GM19455 (cell line): ENCODE measurements around the gene ADAM12.

Experiments used
- ATAC-seq: cut with Tn5 transposase; IDR thresholded peaks from one replicate; pipeline ENCODE4 v1.9.1; 2021; ENCODE audit not compliant: unreplicated experiment

The ADAM12 gene

GRCh38 chr10:126034586-126034985, 353.7 kb downstream of the ADAM12 start:
- ATAC-seq: no peak

DNA sequence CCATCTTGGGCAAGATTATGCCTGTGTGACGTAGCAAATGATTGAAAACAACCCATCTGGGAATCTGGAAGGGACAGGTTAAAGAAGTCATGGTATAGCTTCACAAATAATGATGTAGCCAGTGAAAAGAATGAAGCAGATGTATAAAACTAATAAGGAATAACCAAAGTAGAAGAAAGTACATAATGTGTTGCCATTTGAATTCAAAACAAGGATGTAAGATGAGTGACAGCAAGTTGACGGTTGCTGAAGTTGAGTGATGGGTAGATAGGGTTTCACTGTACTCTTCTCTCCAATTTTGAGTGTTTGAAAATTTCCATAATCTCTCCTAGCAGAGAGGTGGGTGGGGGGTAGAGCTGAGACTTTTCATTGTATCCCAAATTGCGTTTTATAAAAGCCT, 358.3 kb downstream of the ADAM12 start:
- ATAC-seq: no peak

- ATAC-seq: no peak
Observed at GRCh38 chr10:126027692-126028091, 360.6 kb downstream of the ADAM12 start.

DNA sequence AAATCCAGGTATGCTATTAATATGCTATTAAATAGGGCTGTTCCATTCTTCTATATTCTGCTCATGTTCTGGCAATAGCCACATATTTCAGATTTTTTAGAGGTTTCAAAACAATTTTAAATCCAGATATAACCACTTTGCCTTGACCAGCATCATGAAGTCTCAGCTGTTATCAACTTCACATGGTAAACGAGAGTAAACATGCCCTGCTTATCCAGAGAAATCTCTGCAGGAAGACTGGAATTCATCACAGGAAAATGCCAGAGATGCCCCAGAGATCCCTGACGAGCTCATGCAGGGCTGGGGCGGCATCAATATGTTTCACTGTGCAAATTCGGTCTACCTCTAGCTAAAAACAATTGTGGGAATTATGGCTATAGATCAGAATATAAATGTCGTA, 365.4 kb downstream of the ADAM12 start:
- ATAC-seq: no peak

DNA sequence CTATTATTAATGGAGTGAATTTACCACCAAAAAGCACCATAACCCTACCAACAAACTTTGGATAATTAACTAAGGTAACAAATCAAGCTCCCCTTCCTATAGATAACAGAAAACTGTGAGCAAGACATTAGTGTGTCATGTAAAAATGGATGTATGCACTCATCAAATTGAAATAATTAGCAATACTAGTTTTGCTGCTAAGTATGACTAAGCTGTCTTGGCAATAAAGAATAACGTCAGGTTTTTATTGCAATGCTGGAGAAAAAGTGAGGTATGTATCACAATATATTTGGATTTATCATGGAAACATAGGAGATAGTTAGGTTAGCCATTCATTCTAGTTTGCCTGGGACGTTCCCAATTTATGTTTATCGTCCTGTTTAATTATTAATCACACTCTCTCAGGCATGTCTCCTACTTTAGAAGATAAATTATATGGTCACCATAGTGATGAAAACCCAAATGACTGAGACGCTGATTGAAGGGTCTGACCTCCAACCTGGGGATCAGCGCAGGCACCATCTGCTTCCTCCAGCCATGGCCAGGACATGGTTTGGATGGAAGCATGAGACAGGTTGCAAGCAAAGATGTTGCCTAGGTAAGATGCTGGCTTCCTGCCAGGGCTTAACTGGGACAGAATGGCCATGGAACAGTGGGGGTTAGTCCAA, 366.3 kb downstream of the ADAM12 start:
- ATAC-seq: no peak

DNA sequence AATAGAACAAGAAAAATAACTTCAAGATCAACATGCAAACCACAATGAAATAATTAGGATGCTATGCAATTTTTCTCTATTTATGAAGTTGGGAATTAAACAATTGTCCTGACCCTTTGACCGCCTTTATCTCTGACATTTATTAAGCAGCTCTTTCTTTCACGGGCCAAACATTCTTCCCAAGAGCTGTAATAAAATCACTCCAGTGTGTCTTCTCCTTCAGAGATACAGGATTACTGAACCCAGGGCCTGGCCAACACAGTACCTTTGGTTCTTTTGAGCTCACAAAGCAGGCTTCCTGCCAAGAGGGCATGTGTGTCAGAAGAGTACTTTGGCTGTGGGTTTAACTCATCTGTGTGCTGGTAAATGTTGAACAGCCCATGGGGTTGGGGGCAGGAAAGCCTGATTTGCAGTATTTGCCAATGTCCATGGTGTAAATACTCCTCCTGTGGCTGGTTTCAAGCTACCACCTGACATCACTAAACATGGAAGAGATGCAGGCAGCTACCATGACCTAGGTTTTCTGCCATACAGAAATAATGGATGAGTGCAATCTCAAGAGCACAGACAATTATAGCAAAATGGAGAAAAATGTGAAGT, 370.2 kb downstream of the ADAM12 start:
- ATAC-seq: no peak

GRCh38 chr10:126016882-126017281, 371.4 kb downstream of the ADAM12 start:
- ATAC-seq: no peak

DNA sequence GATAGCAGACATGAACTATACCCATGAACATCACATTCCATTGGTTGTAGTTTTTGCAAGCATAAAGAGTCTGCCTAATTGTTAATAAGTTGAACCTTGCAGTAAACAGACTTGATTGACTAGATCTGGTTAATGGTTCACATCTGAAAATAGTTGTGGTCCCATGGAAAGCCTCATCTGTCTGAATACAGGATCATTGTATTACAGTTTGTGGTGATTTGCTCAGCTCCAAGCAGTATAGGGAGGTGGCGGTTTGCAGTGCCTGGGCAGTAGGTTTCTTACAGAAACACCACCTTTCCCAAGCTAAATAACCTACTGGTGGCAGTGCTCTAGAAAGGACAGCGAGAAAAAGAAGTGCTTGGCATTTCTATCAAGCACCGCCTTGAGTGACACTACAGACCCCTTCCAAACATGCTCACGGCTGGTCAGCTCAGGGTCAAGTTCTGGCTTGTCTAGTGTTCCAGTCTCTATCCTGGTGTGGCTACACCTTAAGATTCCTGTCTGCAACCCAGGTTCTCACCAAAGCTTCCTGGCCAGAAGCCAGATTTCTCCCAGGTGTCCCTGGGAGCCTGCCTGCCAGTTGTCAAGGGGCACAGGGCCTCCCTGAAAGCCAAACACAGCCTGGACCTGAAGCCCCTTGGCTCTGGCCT, 372.0 kb downstream of the ADAM12 start:
- no peak for ATAC-seq

GRCh38 chr10:126015413-126015812, 372.9 kb downstream of the ADAM12 start:
- no peak for ATAC-seq

DNA sequence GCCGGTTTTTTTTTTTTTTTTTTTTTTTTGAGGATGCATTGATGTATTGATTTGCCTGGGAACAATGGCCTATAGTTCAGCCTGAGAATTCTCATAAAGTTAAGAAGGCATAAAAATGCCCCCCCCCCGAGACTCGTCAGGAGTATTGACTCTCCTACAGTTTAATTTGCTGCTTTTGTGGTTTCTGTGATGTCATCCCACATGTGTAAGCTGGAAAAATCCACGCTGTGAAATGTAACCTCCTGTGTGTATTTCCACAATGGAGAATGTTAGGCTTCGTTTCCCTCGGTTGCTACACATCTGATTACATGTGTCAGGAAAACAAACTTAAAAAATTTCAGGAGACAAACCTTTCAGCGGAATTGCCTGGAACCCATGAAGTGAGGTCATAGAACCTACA, 374.0 kb downstream of the ADAM12 start:
- no peak for ATAC-seq

- no peak for ATAC-seq
Observed at GRCh38 chr10:126013489-126014281, 374.6 kb downstream of the ADAM12 start.

GRCh38 chr10:126012485-126012884, 375.8 kb downstream of the ADAM12 start:
- ATAC-seq: no peak

DNA sequence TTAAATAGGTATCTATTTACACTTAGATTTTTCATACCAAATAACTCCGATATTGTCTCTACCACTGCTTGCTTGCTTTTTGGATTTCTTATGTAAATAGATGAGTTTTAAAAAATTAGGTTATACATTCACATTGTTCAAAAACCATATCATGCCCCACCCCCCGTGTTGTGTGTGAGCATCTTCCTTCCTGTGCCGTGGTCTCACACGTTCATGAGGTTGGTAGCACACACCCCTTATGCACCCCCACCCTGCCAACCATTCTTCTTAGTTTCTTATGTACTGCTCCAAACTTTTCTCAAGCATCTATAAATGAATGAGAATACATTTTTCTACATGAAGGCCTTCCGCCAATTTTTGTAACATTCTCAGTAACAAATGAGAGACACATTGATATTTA, 376.3 kb downstream of the ADAM12 start:
- ATAC-seq: no peak

DNA sequence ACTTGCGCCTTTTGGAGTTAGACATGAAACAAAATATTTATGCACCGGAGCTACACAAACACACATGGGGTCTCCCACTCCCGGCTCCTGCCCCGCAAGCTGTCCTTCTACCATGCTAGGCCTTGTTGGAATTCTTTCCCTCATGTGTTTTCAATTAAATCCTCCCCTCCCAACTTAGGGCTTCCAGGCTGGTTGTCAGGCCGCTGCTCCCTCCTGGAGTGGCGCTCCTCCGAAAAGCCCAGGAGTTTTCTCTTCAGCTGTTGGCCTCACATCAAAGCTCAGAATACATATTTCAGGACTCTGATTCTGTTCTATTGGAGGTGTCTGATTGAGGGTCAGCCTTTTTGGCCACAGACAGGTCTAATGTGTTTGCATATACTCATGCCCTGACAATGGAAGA, 378.6 kb downstream of the ADAM12 start:
- ATAC-seq: no peak

DNA sequence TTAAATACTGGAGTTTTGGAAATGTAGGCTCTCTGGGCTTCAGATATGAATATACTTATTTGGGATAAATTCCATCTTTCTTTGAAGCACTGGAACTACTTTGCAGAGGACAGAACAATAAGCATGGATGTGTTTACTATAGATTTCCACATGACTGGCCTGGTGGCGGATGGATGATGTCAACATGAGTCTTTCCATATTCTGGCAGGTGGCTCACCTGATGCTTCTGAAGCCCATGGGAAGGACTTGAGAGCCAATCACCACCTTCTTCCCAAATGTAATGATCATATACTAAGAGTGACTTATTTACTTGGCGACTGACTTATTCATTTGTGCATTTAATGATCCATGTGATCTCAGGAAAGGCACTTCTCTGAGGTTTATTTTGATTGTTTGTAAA, 381.4 kb downstream of the ADAM12 start:
- ATAC-seq: no peak

DNA sequence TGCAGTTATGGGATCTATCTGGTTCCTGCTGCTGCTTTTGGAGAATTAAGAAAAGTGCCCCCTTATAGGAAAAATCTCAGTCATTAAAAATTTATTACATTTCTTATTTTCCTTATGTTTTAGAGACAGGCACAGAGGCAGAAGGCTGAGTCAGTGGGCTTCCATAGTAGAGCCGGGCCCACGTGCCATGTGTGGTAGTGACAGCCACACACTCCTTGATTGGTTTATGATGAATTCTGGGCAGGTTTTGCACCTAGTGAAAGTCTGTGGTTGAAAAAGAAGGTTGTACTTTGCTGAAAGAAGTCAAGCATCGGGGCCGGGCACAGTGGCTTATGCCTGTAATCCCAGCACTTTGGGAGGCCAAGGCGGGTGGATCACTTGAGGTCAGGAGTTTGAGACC, 382.0 kb downstream of the ADAM12 start:
- no peak for ATAC-seq

DNA sequence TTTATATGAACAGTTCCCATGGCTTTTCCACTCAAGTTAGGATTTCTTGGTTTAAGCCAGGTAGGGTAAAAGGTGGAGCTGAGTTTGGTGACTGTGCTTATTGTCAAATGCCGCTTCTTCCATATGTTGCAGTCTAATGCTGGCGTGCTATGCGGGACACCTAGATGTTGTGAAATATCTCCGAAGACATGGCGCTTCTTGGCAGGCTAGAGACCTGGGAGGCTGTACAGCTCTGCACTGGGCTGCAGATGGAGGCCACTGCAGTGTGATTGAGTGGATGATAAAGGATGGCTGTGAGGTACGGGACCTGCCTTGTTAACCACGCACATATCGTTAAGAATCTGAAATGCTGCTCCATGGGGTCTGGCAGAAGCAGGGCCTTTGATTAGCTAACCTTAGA, 383.5 kb downstream of the ADAM12 start:
- no peak for ATAC-seq

DNA sequence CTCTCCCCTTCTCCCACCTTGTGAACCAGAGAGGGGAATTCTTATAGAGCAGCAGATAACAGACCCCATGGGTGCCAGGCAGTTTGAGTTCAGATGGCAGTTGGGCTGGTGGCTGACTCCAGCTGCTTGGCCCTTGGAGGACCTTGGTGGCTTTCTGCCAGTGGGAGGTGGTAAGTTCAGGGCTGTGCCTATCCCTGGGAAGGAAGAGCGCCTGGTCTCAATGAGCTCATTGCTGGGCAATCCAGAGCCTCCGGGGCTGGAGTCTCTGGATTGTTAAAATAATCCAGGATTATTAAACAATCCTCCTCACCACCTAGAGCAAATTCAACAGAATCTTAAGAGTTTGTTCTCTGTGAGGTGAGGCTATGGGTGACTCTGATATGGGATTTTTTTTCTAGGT, 386.7 kb downstream of the ADAM12 start:
- no peak for ATAC-seq

- ATAC-seq: no peak
Observed at GRCh38 chr10:125999694-126000093, 388.6 kb downstream of the ADAM12 start.

GRCh38 chr10:125997586-125997985, 390.7 kb downstream of the ADAM12 start:
- ATAC-seq: no peak

DNA sequence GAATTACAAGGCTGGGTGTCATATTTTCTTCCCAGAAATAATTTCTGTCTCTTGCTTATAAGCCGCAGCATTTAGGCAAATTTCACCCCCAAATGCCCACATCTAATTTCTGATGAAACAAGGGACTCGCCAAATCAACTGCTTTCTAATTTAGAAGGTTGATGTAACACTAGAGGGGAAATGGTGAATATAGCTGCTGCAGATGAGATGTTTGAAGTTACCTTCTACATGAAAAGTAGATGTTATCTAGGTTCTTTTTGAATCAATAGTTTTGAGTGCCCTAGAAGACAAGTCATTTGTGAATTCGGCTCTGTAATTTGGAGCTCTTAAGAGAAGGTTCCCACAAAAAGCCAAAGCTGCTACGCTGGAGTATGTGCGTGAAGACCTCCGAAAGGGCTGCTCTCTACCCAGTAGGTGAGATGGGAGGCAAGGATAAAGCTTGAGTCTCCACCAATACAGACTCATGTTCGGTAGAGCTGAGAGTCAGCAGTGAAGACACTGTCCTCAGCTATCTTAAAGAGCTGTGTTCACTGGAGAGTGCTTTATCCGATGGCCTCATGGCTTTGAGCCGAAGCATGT, 392.5 kb downstream of the ADAM12 start:
- ATAC-seq: no peak
